Measurements from ENCODE around the gene PHKA1.
A peak's percentile ranks its signal among the peaks of the same experiment; 100 is the strongest.
"Not testable (repeated sequence)": the region's sequence is repeated elsewhere in the genome, so short reads cannot be mapped to it uniquely, and the experiment has no call there.

The PHKA1 gene

GRCh38 chrX:72572248-72573157, 141.6 kb downstream of the PHKA1 start, which contains the start of gene HDAC8:
HDAC8 (minus strand) TSS chrX:72572843; CDS start chrX:72572761, 82 bp downstream.
- FAIRE-seq (no peak), DNase-seq (ENCODE audit: low spot score) (peak; percentile 69)

GRCh38 chrX:72569786-72570185, 144.3 kb downstream of the PHKA1 start:
- no peak for FAIRE-seq

GRCh38 chrX:72568406-72569092, 145.6 kb downstream of the PHKA1 start:
- FAIRE-seq (no peak), DNase-seq (ENCODE audit: low spot score) (no peak)

More at GRCh38 chrX:72569786-72570185, 144.3 kb downstream of the PHKA1 start:
- DNase-seq (ENCODE audit: low spot score) = no peak

- DNase-seq (ENCODE audit: low spot score) (no peak), FAIRE-seq (no peak)
These were observed 147.7 kb downstream of the PHKA1 start for GRCh38 chrX:72566448-72566847.

GRCh38 chrX:72559655-72560054, 154.5 kb downstream of the PHKA1 start:
- not testable (repeated sequence) for DNase-seq (ENCODE audit: low spot score); FAIRE-seq

- peak; percentile 58 for DNase-seq (ENCODE audit: low spot score)
- FAIRE-seq = no peak
These were observed 159.5 kb downstream of the PHKA1 start for GRCh38 chrX:72554448-72555140.

- DNase-seq (ENCODE audit: low spot score); FAIRE-seq: not testable (repeated sequence)
These were observed 161.7 kb downstream of the PHKA1 start for GRCh38 chrX:72552443-72552842.

- DNase-seq (ENCODE audit: low spot score) = peak; percentile 3
- no peak for FAIRE-seq
These were observed 168.1 kb downstream of the PHKA1 start for GRCh38 chrX:72545990-72546389.

GRCh38 chrX:72540318-72540717, 173.8 kb downstream of the PHKA1 start:
- FAIRE-seq (no peak), DNase-seq (ENCODE audit: low spot score) (peak; percentile 4)

GRCh38 chrX:72539822-72540221, 174.3 kb downstream of the PHKA1 start:
- no peak for FAIRE-seq
- no peak for DNase-seq (ENCODE audit: low spot score)

GRCh38 chrX:72536542-72536941, 177.6 kb downstream of the PHKA1 start:
- no peak for DNase-seq (ENCODE audit: low spot score)
- FAIRE-seq = no peak

- FAIRE-seq = no peak
- no peak for DNase-seq (ENCODE audit: low spot score)
These were observed 181.7 kb downstream of the PHKA1 start for GRCh38 chrX:72532366-72532765.

Data from urothelium cell line (cell line).